Brain pericyte (primary cell): ENCODE results near the gene SH3BP4.
"Not testable (repeated sequence)": the region's sequence is repeated elsewhere in the genome, so short reads cannot be mapped to it uniquely, and the experiment has no call there.

ENCODE experiments used
- DNase-seq: peaks from one replicate; pipeline ENCODE4 v3.0.0-alpha.2; 2012; ENCODE audit warnings: low read depth, low spot score

The SH3BP4 gene

DNA sequence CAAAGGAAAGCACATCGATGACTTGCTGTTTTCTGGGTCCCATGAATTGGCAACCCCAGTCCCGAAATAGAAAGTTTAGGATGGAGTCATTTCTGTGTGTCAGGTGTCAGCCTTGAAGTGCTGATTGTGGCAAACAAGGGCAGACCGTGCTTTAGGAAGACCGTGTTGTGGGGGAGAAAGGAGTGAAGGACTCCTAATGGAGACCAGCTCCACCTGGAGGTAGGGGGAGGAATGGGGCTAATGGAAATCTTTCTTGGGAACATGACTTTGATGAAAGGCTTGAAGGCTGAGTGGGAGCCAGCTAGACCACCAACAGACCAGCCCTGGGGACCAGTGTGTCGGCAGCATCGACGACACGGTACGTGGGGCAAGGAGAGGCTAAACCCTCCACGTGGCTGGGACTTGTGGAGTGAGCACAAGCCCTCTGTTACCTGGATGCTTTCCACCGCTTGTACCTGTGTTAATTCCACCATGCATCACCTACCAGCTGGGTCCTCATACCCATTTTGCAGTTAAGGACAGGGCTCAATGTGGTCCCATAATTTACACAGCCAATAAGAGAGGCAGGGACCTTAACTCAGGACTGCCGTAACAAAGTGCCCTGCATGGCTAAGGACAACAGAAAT is 104.2 kb downstream of the SH3BP4 start:
- no peak for DNase-seq

DNA sequence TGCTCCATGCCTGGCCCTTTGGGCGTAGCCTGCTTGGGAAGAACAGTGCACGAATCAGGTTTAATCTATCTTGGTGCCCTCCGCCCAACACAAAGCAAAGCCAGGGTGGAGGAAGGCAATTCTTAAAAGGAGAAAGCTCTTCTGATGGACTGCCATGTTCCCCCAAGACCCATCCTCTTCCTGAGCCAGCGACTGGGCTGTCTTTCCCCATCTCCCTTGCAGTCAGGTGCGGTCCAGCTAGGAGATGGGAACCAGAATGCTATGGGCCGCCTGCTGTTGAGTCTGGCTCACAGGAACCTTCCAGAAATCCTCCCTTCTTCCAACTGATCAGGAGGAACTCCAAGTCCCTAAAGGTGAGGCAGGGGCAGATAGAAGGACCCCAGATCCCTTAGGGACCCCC is 105.0 kb downstream of the SH3BP4 start:
- no peak for DNase-seq

DNA sequence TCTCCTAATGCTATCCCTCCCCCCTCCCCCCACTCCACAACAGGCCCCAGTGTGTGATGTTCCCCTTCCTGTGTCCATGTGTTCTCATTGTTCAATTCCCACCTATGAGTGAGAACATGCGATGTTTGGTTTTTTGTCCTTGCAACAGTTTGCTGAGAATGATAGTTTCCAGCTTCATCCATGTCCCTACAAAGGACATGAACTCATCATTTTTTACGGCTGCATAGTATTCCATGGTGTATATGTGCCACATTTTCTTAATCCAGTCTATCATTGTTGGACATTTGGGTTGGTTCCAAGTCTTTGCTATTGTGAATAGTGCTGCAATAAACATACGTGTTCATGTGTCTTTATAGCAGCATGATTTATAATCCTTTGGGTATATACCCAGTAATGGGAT is 105.8 kb downstream of the SH3BP4 start:
- DNase-seq: not testable (repeated sequence)

DNA sequence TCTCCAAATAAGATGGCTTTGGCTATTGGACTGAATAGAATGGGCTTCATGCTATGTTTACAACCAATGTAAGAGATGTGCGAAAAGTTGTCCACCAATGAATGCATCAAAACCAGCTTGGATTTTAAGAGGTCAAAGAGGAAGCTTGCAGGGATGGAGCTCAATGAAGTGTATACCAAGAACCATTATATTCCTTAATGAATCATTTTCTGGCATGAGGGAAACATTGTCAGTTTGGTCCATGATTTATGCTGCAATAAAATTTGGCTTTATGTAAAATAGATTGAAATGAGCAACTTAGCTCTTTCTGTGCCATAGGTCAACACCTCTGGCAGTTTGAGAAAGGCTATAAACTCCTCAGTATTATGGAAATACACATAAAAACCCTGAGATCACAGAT is 107.3 kb downstream of the SH3BP4 start:
- no peak for DNase-seq

DNA sequence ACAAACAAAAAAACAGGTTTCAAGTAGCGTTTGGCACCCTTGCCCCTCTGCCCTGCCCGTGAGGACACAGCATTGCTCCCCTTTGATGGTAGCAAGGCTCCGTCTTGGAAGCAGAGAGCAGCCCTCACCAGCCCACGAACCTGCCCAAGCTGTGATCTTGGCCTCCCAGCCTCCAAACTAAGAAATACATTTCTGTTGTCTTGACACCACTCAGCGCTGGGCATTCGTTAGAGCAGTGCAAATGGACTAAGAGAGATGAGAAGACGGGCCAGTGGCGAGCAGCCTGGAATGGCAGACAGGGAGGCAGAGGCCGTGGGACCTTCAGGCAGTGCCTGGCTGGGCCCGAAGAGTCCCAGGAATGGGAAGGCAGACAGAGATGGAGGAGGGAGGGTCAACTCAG is 109.8 kb downstream of the SH3BP4 start:
- DNase-seq: no peak

DNA sequence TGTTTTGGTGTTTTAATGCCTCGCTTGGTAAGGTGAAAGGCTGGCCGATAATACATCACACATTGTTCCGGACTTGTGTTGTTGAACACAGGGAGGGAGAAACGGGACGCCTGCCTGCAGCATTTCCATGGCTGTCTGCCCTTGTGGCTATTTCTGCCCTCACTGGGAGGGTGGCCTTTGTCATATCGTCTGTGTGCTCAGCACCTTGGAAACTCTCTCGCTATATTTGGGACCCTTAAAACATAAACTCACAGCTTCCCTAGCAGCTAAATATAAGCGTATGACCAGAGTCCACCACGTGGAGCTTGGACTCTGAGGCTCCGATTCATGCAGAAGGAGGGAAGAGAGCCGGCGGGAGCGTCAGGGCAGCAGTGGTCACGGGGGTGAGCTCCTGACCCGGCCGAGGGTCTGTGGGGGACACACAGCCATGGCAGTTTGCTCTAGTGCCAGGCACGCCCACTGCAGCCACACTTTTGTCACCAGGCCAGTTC is 111.7 kb downstream of the SH3BP4 start:
- no peak for DNase-seq

DNA sequence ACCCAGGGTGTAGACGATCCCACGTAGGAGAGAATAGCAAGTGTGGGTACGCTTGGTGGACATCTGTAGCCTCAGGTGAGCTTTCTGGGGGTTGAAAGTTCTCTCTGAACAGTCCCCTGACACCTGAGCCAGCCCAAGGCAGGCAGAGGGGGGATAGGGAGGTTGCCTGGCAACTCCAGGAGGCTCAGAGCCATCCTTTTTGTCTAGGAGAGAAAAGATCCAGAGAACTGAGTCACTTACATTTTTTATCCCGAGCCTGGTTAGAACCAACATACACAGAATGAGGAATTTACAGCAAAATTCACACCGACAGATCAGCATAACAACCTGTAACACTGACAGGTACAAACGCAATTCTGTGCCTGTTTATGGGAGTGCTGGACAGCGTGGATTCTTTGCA is 113.2 kb downstream of the SH3BP4 start:
- DNase-seq: no peak

DNA sequence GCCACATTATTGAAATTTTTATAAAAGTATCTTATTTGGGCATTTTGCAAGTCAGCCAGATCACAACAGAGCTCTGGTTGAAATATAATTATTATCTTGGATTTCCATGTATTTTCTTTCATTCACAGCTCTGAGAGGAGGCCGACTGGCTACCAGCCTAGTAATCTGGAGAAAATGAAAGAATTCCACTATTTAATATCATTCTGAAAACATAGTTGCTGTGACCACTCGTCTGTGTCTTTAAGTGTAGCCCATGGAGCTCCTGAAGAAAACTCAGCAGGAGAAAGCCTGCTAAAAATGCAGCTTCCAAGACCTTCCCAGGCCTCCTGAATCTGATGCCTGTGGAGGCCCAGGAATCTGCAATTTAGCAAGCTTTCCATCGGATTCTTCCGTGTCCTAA is 114.7 kb downstream of the SH3BP4 start:
- no peak for DNase-seq

DNA sequence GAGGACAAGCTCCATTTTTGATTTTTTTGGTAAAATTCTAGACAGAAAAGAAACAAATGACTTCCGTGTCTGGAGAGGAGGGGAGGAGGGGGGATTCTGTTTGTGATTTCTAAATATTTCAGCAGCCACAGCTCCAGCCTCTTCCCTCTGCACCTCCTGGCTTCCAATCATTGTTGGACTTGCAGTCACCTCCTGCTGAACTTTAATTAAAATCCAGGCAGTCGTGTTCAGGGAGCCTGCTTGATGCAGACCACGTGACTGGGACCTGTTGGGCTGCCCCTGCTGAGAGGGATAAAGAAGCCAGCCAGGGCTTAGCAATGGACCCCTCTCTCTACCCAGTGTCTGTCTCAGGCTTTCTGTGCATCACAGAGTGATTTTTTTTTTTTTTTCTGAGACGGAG is 115.1 kb downstream of the SH3BP4 start:
- no peak for DNase-seq

DNA sequence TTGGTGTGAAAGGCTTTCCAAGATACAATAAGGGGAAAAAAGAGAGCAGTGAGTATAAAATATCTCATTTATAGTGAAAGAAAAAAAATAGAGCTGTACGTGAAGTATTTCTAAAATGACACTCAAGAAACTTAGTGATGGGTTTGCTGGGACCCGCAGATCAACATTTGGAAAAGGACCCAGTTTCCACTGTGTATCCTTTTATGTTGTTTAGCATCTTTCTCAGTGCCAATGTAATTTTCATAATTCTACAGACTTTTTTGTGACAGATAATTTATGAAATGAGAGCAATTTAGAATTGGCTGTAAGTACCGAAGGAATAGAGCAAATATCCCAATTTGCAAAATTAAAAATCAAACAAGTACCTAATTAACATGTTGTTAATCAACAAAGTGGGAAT is 116.9 kb downstream of the SH3BP4 start:
- no peak for DNase-seq

DNA sequence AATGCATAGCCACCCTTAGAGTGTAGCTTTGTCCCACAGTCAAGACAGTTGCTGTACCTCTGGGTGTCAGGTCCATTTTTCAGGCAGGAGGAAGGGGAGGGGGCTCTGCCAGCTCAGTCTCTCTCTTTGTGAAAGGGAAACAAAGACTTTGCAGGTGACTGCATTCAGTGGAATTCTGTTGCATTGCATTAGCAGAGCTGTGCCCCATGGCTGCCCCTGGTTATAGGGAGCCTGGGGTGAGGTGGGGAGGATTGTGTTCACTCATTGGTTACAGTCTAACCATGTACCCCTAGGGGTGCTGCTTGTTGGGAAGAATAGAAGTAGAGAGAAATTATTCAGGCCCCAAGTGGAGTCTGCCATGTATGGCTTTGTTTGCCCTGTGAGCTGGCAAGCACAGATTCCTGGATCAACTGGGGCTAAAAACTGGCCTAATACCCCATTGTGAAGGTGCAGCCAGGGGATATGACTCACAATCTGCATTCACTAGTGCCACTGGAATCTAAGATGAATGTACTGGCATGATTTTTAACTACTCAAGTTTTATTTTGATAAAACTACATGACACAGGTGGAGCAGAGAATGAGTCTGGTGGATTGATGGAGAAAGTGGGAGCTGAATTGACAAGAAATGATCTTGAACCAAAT is 118.4 kb downstream of the SH3BP4 start:
- DNase-seq: no peak

DNA sequence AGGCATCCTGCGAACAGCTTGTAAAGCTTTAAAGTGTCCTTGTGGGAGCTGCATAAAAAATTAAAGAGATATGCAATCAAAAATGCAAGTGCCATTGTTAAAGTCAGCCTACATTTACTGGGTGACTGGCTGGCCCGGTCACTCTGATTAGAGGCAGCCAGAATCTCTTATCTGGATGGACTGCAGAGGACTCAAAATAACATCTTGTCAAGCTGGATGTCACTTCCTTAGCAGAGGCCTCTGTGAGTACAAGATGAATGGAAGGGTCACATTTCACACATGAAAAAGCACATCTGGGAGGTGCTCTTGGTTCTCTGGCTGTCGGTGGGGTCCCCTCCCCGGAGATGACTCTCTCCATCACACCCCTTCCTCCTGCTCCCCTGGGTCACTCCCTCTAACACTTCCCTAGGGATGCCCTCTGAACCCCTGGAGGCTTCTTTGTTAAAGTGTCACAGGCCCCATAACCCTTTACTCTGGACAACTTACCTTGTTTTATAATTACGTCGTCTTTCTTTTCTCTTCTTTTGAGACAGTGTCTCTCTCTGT is 122.1 kb downstream of the SH3BP4 start:
- DNase-seq: no peak

DNA sequence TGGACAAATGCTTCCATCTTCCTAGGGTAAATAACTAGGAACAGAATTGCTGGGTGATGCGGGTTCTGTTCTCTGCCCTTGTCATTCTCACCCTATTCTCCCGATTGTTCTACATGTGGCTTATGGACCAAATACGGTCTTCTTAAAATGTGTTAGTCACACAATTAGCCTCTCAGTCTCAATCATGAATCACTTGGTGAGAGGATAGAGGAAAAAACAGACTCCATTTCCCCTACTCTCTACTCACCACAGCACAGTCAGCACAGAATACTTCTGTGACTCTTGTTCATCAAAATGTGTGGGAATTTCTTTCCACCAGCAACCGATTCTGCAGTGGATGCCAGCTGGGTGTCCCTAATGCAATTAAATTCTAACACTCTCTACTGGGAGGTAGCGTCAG is 125.2 kb downstream of the SH3BP4 start:
- DNase-seq: no peak

DNA sequence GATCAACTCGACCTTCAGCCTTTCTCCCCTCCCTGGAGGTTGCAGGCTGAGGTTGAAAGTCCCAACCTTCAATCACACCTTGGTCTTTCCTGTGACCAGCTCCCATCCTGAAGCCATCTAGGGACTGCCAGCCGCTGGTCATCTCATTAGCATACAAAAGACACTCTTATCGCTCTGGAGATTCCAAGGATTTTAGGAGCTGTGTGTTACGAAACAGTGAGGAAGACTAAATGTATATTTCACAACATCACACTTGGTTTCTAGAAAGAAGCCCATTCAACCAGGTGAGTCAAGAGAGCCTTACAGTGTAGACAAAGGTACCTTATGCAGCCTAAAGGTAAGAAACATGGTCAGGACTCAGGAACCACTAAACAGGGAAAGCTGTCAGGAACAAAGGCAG is 126.4 kb downstream of the SH3BP4 start:
- DNase-seq: no peak

DNA sequence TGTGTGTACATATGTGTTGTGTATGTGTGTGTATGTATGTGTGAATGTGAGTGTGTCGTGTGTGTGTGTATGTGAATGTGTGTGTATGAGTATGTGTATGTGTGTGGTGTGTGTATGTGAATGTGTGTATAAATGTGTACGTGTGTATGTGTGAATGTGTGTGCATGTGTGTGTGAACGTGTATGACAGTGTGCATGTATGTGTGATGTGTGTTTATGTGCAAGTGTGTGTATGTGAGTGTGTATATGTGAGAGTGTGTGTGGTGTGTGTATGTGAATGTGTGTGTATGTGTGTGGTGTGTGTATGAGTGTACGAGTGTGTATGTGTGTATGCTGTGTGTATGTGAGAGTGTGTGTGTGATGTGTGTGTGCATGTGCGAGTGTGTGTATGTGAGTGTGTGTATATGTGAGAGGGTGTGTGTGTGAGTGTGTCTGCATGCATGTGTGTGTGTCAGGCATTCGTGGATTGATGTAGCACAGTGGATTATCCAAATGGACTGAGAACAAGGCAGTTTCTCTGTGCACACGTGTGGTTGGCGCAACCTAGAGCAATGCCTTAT is 127.2 kb downstream of the SH3BP4 start:
- DNase-seq: no peak

DNA sequence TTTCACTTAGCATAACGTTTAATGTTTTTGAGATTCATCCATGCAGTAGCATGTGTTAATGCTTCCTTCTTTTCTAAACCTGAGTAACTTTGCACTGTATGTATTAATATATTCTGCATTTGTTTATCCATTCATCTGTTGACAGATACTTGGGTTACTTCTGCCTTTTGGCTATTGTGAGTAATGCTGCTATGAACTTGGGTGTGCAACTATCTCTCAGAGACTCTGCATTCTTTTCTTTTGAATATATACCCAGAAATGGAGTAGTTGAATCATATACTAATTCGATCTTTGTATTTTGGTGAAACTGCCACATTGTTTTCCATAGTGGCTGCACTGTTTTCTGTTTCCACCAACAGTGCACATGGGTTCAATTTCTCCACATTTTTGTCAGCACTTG is 128.3 kb downstream of the SH3BP4 start:
- no peak for DNase-seq

DNA sequence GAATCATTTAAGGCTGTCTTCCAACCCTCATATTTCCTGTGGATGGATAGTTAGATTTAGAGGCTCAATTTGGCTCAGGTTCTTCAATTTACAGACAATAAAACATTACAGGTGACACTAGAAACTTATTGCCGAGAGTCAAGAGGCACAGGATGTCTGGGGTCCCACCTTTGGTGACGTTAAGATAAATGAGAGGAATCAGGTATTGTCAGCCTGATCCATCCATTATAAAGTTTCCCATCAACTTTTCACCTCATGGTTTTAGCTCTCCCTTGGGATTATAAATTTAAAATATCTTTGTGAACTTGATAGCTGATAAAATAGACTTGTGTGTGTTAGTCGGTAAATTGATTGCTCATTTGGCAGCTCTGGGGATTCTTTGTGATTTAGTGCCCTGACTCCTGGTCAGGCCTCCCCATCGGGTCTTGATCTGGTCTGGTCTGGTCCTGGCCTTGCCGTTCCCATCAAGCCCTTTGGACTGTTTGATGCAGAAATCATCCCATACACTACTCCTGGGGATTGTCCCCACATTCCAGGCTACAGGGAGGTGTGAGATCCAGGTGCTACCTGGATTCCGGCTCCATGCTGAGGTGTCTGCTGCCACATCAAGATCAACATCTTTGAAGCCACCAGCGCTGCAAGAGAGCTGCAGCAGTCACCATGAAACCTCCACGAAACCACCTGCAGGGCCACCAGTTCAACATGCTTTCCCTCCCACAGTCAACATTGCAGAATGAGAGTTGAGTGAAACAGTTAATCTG is 130.9 kb downstream of the SH3BP4 start:
- no peak for DNase-seq

DNA sequence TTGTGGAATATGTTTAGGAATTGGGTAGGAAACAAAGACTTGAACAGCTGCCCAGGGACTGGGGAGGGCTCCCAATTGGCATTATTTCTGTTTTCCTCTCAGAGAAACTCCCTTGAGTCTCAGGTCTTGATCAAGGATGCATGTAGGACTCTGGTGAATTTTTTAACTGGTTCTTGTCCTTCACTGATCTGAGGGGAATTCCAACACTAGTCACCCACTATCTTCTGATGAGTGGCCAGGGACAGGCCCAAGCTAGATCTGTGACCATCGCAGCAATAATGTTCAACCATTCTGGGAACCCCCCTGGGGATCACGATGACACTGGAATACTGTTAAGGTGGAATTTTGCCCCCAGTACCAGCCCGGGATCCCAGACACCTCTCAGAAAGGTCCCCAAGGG is 132.0 kb downstream of the SH3BP4 start:
- no peak for DNase-seq

DNA sequence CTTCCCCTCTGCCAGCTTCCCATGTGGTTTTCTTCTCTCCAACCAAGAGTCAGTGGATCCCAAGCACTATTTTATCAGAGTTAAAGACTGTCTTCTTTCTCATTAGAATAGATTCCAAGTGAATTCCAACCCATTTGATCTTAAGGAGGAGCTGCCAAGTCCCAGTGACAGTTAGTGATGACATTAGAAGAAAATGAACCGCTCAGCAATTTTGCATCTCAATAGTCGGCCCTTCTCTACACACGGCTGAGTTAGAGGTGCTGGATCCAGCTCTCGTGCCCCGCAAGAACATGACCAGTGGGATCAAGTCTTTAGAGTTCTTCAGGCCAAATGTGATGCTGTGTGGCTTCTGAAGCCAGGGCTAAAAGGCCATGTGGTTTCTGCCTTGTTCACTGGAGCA is 132.6 kb downstream of the SH3BP4 start:
- DNase-seq: no peak

DNA sequence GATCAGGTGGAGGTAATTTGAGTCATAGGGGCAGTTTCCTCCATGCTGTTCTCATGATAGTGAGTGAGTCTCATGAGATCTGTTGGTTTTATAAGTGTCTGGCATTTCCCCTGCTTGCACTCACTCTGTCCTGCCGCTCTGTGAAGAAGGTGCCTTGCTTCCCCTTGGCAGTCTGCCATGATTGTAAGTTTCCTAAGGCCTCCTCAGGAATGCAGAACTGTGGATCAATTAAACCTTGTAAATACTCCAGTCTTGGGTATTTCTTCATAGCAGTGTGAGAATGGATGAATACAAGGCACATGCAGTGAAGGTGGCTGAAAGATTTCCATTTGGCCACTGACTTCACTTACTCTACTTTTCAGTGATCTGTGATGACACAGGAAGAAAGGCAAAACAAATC is 133.7 kb downstream of the SH3BP4 start:
- DNase-seq: no peak

DNA sequence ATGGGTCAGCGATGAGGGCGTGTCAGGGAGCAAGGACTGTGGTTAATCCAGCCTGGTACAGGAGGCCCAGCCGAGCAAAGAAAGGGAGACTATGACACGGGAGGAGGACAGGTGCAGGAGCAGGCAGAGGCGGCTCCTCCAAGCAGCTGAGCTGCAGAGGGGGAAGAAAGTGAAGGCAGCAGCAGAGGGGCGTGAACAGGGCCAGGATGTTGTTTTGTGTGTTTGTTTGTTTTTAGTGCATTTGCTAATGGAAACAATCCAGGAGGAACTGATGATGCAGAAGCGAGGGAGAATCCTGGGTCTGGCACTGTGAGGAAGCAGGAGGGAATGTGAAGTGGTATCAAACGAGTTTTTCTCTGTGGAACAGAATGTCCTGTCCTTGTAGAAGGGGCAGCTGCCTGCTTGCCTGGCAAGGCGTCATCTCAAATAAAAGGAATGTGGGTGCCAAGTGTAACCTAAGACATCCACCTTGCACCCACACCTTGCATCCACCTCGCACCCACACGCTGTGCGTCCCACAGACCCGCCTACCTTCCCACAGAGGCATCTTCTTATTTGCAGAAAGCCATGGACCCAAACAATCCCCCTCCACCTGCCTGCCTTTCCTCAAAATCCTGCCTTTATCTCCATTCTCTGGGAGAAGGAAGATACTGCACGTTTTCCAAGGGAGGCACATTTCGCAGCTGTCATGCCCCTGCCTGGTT is 134.8 kb downstream of the SH3BP4 start:
- DNase-seq: no peak
